C1 segment of cervical spinal cord (tissue), 14 donors: ENCODE results near the gene MYH9.

Source experiments
- DNase-seq, 14 donors: peaks; one replicate each; lab custom pipeline; 2025; lab: John Stamatoyannopoulos, UW

MYH9 gene

GRCh38 chr22:36369004-36369921, 18.5 kb downstream of the MYH9 start:
- peak in 1 of 14 donors; percentile 57 for DNase-seq

DNA sequence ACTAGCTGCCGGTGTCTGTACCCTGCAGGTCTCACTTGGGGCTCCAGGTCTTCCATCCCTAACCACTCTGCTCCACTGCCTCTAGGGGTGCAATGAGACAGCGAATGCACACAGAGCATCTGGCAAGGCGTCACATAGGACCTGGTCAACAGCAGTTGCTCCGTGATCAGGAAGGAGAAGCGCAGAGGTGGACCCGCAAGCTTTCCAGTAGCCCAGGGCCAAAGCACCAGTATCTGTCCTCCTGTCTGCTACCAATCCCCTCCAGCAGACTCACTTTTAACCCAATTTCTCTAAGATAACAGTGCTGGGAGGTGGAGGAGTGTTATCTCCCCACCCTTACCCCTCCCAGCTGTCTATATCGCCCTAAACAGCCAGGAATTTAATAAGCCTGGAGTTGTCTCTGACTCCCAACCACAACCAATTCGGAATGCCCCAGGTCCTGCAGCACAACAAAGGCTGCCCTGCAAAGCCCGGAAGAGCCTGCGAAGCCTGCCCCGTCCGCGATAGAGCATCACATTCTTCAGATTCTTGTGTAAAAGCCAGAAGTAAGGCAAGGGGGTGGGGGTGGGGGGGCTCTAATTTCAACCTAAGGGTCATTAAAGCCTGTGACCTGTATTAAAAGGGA, 19.3 kb downstream of the MYH9 start:
- DNase-seq, result peak in 1 of 14 donors; percentile 22

- no peak for DNase-seq
Measured at GRCh38 chr22:36367479-36367878, 20.3 kb downstream of the MYH9 start.

DNA sequence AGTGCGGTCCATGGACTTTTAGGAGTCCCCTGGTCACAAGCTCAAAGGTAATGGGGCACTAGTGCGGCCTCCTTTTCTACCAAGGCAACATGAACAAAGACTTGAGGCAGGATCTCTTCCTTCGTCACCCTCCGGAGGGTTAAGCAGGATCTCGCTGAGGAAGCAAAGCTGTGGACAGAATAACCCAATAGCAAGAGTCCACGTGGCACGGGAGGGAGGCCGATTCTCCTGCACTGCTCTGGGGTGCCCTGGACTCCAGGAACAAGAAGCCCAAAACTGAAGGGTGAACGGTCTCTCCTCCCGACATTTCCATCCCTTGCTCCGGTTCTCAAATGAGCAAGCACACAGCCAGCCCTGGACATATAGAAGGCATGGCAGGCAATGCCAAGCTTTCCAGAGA, 20.7 kb downstream of the MYH9 start:
- DNase-seq, result peak in 1 of 14 donors; percentile 59

DNA sequence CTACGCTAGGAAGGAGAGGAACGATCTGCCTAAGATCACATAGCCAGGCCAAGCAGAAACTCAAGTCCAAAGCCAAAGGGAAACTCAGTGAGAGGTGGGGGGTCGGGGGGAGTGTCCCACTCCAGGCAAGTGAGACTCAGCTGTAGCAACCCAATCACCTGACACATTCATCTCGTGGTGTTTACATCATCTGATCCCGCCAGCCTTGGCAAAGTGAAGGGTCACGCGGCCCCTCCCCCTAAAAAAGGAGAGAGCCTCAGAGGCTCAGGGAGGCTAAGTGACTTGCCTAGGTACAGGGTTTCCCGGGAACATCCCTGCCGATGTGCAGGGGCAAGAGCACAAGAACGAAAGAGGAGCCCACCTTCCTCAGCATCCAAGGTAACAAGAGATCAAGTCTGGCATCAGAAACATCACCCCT, 21.5 kb downstream of the MYH9 start:
- DNase-seq, result no peak

- DNase-seq, result peak in 2 of 14 donors; percentile 46 to 55
Measured at GRCh38 chr22:36365020-36365411, 22.8 kb downstream of the MYH9 start.

GRCh38 chr22:36364255-36365019, 23.3 kb downstream of the MYH9 start:
- no peak for DNase-seq

DNA sequence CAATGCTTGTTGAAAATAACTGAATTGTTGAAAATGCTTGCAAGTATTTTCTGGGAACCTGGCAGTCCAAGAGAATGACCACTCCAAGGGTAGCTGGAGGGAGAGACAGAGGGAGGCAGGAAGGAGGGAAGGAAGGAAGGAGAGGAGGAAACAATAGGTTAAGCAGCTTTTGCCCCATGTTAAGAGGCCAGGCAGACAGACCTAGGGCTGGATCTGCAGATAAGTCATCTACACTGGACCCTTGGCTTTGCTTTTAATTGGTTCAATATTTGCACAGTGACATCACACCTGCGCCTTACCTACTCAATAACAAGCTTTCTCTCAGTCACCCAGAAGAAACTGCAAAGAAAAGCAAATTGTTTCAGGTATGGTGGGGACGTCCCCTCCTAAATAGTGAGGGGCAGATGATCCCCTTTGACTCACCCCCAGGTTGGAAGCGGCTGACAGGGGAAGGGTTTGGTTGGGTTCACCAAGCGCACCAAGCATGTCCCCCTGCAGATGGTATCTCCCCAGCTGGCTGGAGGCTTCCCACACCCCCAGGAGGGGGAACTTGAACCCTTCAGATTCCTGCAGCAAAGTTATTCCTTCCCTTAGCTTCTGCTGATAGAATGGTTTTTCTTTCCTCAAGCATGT, 24.3 kb downstream of the MYH9 start:
- DNase-seq, result no peak

- DNase-seq, result no peak
Measured at GRCh38 chr22:36362932-36363331, 24.8 kb downstream of the MYH9 start.

- DNase-seq, result no peak
Measured at GRCh38 chr22:36362075-36362474, 25.7 kb downstream of the MYH9 start.

- no peak for DNase-seq
Measured at GRCh38 chr22:36360871-36361383, 26.8 kb downstream of the MYH9 start.

DNA sequence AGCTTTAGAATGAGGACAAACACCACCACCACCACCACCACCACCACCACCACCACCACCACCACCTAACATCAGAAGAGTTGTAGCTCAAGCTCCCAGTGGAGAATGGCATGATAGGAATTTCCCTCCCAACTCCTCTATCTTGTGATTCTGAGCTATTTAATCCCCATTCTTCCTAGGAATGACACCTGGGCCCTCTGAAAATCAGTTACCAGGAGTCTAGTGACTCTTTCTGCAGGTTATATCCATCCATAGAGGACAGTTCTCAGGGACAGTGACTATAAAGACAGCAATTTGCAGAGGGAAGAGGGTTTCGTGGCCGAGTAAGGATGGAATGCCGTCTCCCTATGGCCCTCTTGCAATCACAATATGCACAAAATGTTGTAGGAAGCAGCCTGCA, 27.8 kb downstream of the MYH9 start:
- no peak for DNase-seq

GRCh38 chr22:36359470-36359996, 28.2 kb downstream of the MYH9 start:
- no peak for DNase-seq

GRCh38 chr22:36358533-36359469, 29.0 kb downstream of the MYH9 start:
- no peak for DNase-seq

GRCh38 chr22:36356708-36357624, 30.8 kb downstream of the MYH9 start:
- DNase-seq, result no peak

GRCh38 chr22:36355894-36356293, 31.9 kb downstream of the MYH9 start:
- DNase-seq, result no peak

- DNase-seq, result no peak
Measured at GRCh38 chr22:36355362-36355761, 32.4 kb downstream of the MYH9 start.

GRCh38 chr22:36352803-36353507, 34.8 kb downstream of the MYH9 start:
- DNase-seq, result peak in 1 of 14 donors; percentile 34
